Fibroblast of lung (primary cell): ENCODE results near the gene SS18. TPM values are rescaled to one million over a fixed set of nuclear protein-coding genes. Genes with fewer than 3 reads are reported as not detected.
"Not testable (repeated sequence)": the region's sequence is repeated elsewhere in the genome, so short reads cannot be mapped to it uniquely, and the experiment has no call there.

ENCODE experiments used
- DNase-seq, 2 donors: peaks; one replicate each; pipeline versions ENCODE4 v3.0.0 to v3.0.0-alpha.2; 2010; ENCODE audit warnings: low read depth in 2 of 2
- H2AFZ ChIP-seq: 2 replicates; pipeline ENCODE4 v1.5.1; 2012; ENCODE audit warnings: low read length, control low read depth, inconsistent platforms
- H3K27ac ChIP-seq: 2 replicates; pipeline ENCODE4 v1.5.1; 2011; ENCODE audit warnings: low read length, control low read depth; ENCODE audit not compliant: insufficient read depth
- H3K27me3 ChIP-seq: 2 replicates; pipeline ENCODE4 v1.5.1; 2011; ENCODE audit warnings: mild to moderate bottlenecking, low read length; ENCODE audit not compliant: control insufficient read depth, insufficient read depth
- H3K36me3 ChIP-seq: 2 replicates; pipeline ENCODE4 v1.5.1; 2011; ENCODE audit warnings: low read length; ENCODE audit not compliant: control insufficient read depth, insufficient read depth
- H3K4me1 ChIP-seq: 2 replicates; pipeline ENCODE4 v1.5.1; 2011; ENCODE audit warnings: low read length; ENCODE audit not compliant: control insufficient read depth, insufficient read depth; ENCODE audit errors: extremely low read depth
- H3K4me2 ChIP-seq: 2 replicates; pipeline ENCODE4 v1.5.1; 2011; ENCODE audit warnings: low read length, control low read depth; ENCODE audit not compliant: insufficient read depth; ENCODE audit errors: extremely low read depth
- H3K4me3 ChIP-seq, 4 experiments: fragments of 200-600 bp in 1 of 4; sonication (generic) in 1 of 4; replicated peaks in 1 of 4; 2 replicates each; pipeline ENCODE4 v1.5.1; 2011 to 2016; ENCODE audit warnings: low read length in 4 of 4, low read depth in 3 of 4, mild to moderate bottlenecking in 3 of 4, control low read depth in 2 of 4, inconsistent platforms in 1 of 4, mixed read lengths in 1 of 4; ENCODE audit not compliant: insufficient read depth in 1 of 4; ENCODE audit errors: control extremely low read depth in 1 of 4
- H3K79me2 ChIP-seq: 2 replicates; pipeline ENCODE4 v1.5.1; 2012; ENCODE audit warnings: mild to moderate bottlenecking, low read length, inconsistent platforms; ENCODE audit not compliant: control insufficient read depth, insufficient read depth
- H3K9ac ChIP-seq: 2 replicates; pipeline ENCODE4 v1.5.1; 2011; ENCODE audit warnings: mild to moderate bottlenecking, low read length, control low read depth; ENCODE audit not compliant: insufficient read depth
- H3K9me3 ChIP-seq: 2 replicates; pipeline ENCODE4 v1.5.1; 2012; ENCODE audit warnings: low read depth, low read length; ENCODE audit not compliant: control insufficient read depth, insufficient read depth
- H4K20me1 ChIP-seq: 2 replicates; pipeline ENCODE4 v1.5.1; 2011; ENCODE audit warnings: low read length; ENCODE audit not compliant: control insufficient read depth, insufficient read depth; ENCODE audit errors: extremely low read depth
- CTCF ChIP-seq, 2 donors: IDR thresholded peaks in 1 of 2; conservative IDR thresholded peaks in 1 of 2; 1 replicate in 1 of 2; 2 replicates in 1 of 2; pipeline ENCODE4 v1.5.1; 2011 to 2012; ENCODE audit warnings: low read length in 2 of 2, control low read depth in 1 of 2, inconsistent platforms in 1 of 2, low read depth in 1 of 2, mild to moderate bottlenecking in 1 of 2
- EZH2 ChIP-seq: IDR thresholded peaks from 2 replicates; pipeline ENCODE4 v1.5.1; 2012; ENCODE audit warnings: low read length, control low read depth, mild to moderate bottlenecking; ENCODE audit errors: missing control alignments
- polyA plus RNA-seq, 2 donors: library from polyadenylated mRNA; depleted of rRNA in 1 of 2; stranded (reverse) in 1 of 2; unstranded in 1 of 2; fragments of >200 nt; gene quantifications; 2 replicates each; pipeline ENCODE4 v1.2.1, GENCODE V29; 2011 to 2012; ENCODE audit warnings: missing spikeins in 1 of 2
- total RNA-seq: library from RNA; depleted of rRNA; stranded (reverse); fragments of >200 nt; gene quantifications from 2 replicates; pipeline ENCODE4 v1.2.1, GENCODE V29; 2014

Gene SS18
- total and polyA plus RNA-seq, 2 donors (not counting 1 experiment from before 2014, with no cell fraction given), result 90.8 to 124 TPM

DNA sequence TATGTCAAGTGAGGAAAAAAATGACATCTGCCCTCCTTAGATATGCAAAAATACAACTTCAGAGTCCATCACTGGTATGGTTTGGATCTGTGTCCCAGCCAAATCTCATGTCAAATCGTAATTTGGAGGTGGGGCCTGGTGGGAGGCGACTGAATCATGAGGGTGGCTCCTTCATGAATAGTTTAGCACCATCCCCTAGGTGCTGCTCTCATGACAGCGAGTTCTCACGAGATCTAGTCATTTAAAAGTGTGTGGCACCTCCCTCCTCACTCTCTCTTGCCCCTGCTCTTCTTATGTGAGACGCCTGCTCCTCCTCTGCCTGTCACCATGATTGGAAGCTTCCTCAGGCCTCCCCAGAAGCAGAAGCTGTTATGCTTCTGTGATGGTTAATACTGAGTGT lies 37.4 kb upstream of the SS18 start:
- Histone ChIP-seq H3K27me3 (no peaks in the 10 kb centered on the region), H3K9me3 (no peaks in the 10 kb centered on the region), H3K9ac (no peak overlapping the region), H3K79me2 (no peaks in the 10 kb centered on the region), H3K4me2 (no peak overlapping the region), H3K27ac (no peak overlapping the region), H3K36me3 (no peaks in the 10 kb centered on the region), H2AFZ (no peak overlapping the region), H3K4me3 (no peak overlapping the region), H4K20me1 (no peaks in the 10 kb centered on the region), H3K4me1 (no peaks in the 10 kb centered on the region)
- no peak for TF ChIP-seq EZH2
- TF ChIP-seq CTCF (conservative IDR thresholded peaks at IDR 0.05 in 1 of 2, IDR thresholded peaks at IDR 0.05 in 1 of 2; ENCODE audit: low read depth in 1 of 2, low read length in 2 of 2), result no peak
- DNase-seq, result no peak

DNA sequence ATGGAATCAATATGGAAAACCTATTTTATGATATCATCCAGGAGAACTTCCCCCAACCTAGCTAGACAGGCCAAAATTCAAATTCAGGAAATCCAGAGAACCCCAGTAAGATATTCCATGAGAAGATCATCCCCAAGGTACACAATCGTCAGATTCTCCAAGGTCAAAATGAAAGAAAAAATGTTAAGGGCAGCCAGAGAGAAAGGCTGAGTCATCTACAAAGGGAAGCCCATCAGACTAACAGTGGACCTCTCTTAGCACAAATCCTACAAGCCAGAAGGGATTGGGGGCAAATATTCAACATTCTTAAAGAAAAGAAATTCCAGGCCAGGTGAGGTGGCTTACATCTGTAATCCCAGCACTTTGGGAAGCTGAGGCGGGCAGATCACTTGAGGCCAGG lies 31.6 kb upstream of the SS18 start:
- not testable (repeated sequence) for H2AFZ ChIP-seq, H3K4me2 ChIP-seq, H3K4me3 ChIP-seq, H3K9ac ChIP-seq, H3K27ac ChIP-seq, H3K27me3 ChIP-seq, H3K4me1 ChIP-seq, H3K36me3 ChIP-seq, DNase-seq, H3K79me2 ChIP-seq, H4K20me1 ChIP-seq, H3K9me3 ChIP-seq

DNA sequence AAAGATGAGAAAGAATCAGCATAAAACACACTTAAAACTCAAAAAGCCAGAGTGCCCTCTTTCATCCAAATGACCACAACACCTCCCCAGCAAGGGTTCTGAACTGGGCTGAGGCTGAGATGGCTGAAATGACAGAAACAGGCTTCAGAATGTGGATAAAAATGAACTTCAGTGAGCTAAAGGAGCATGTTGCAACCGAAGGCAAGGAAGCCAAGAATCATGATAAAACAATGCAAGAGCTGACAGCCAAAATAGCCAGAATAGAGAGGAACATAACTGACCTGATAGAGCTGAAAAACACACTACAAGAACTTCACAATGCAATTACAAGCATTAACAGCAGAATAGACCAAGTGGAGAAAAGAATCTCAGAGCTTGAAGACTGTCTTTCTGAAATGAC lies 31.1 kb upstream of the SS18 start:
- H3K27me3 ChIP-seq, result no peaks in the 10 kb centered on the region
- H2AFZ ChIP-seq, result no peak overlapping the region
- H3K27ac ChIP-seq, result no peak overlapping the region
- H3K36me3 ChIP-seq, result no peaks in the 10 kb centered on the region
- H3K79me2 ChIP-seq, result no peaks in the 10 kb centered on the region
- H4K20me1 ChIP-seq, result no peaks in the 10 kb centered on the region
- H3K4me2 ChIP-seq, result no peak overlapping the region
- no peak overlapping the region for H3K4me3 ChIP-seq
- no peak overlapping the region for H3K9ac ChIP-seq
- DNase-seq, result no peak
- TF ChIP-seq CTCF (conservative IDR thresholded peaks at IDR 0.05 in 1 of 2, IDR thresholded peaks at IDR 0.05 in 1 of 2; ENCODE audit: low read depth in 1 of 2, low read length in 2 of 2) (no peak), EZH2 (no peak)
- no peaks in the 10 kb centered on the region for H3K4me1 ChIP-seq
- no peaks in the 10 kb centered on the region for H3K9me3 ChIP-seq

GRCh38 chr18:26119246-26119645 lies 28.8 kb upstream of the SS18 start:
- no peak overlapping the region for H2AFZ ChIP-seq
- no peak overlapping the region for H3K9ac ChIP-seq
- H3K79me2 ChIP-seq, result no peaks in the 10 kb centered on the region
- no peak overlapping the region for H3K27ac ChIP-seq
- H4K20me1 ChIP-seq, result no peaks in the 10 kb centered on the region
- H3K36me3 ChIP-seq, result no peaks in the 10 kb centered on the region
- peak in 1 of 2 donors; percentile 6 for DNase-seq
- no peaks in the 10 kb centered on the region for H3K4me1 ChIP-seq
- no peak for TF ChIP-seq EZH2
- TF ChIP-seq CTCF (conservative IDR thresholded peaks at IDR 0.05 in 1 of 2, IDR thresholded peaks at IDR 0.05 in 1 of 2; ENCODE audit: low read depth in 1 of 2, low read length in 2 of 2), result no peak
- no peaks in the 10 kb centered on the region for H3K9me3 ChIP-seq
- no peaks in the 10 kb centered on the region for H3K27me3 ChIP-seq
- no peak overlapping the region for H3K4me2 ChIP-seq
- H3K4me3 ChIP-seq, result no peak overlapping the region
